CD8-positive, alpha-beta memory T cell (primary cell): Measurements from ENCODE around the gene TMEM234. TPM values are rescaled to one million over a fixed set of nuclear protein-coding genes. Genes with fewer than 3 reads are reported as not detected.

Source experiments
- CTCF ChIA-PET: fragments of 350-600 bp; sonication (Branson Sonifier 250); formaldehyde crosslinking; loops from one replicate; lab custom pipeline; 2021; ENCODE audit warnings: antibody characterized with exemption; lab: Charles Lee
- POLR2A ChIA-PET: fragments of 350-600 bp; sonication (Branson Sonifier 250); formaldehyde crosslinking; loops from one replicate; lab custom pipeline; 2021; ENCODE audit warnings: antibody characterized with exemption; lab: Charles Lee
- DNase-seq, 5 donors: peaks; one replicate each; pipeline versions ENCODE4 v3.0.0 to v3.0.0-alpha.2; 2020 to 2022; ENCODE audit warnings: mixed read lengths in 1 of 5
- H3K27ac ChIP-seq: one replicate; pipeline ENCODE4 v1.7.0; 2013; ENCODE audit warnings: low read depth, mild to moderate bottlenecking, low read length, moderate library complexity
- H3K27me3 ChIP-seq: 2 replicates; pipeline ENCODE4 v1.7.0; 2013; ENCODE audit warnings: low read length, mild to moderate bottlenecking; ENCODE audit not compliant: insufficient read depth, poor library complexity, severe bottlenecking
- H3K36me3 ChIP-seq: 2 replicates; pipeline ENCODE4 v1.7.0; 2013; ENCODE audit warnings: mild to moderate bottlenecking, low read length, moderate library complexity; ENCODE audit not compliant: insufficient read depth
- H3K4me1 ChIP-seq: 2 replicates; pipeline ENCODE4 v1.7.0; 2013; ENCODE audit warnings: mild to moderate bottlenecking, low read length, moderate library complexity; ENCODE audit not compliant: insufficient read depth
- H3K4me3 ChIP-seq: 2 replicates; pipeline ENCODE4 v1.7.0; 2013; ENCODE audit warnings: mild to moderate bottlenecking, low read length
- H3K9me3 ChIP-seq: 2 replicates; pipeline ENCODE4 v1.7.0; 2013; ENCODE audit warnings: mild to moderate bottlenecking, low read length
- H3K27ac Mint-ChIP-seq, 8 donors: one replicate each; pipeline ENCODE4 v1.8.0; 2020 to 2021; ENCODE audit warnings: mixed read lengths in 8 of 8, mild to moderate bottlenecking in 6 of 8, inconsistent platforms in 3 of 8, moderate library complexity in 3 of 8
- H3K27me3 Mint-ChIP-seq, 2 donors: one replicate each; pipeline ENCODE4 v1.8.0; 2020 to 2021; ENCODE audit warnings: mixed read lengths in 2 of 2, mild to moderate bottlenecking in 1 of 2, moderate library complexity in 1 of 2
- H3K36me3 Mint-ChIP-seq, 3 donors: one replicate each; pipeline ENCODE4 v1.8.0; 2020 to 2021; ENCODE audit warnings: mixed read lengths in 3 of 3, inconsistent platforms in 1 of 3, mild to moderate bottlenecking in 1 of 3
- H3K4me1 Mint-ChIP-seq, 3 donors: one replicate each; pipeline ENCODE4 v1.8.0; 2020 to 2021; ENCODE audit warnings: mixed read lengths in 3 of 3, inconsistent platforms in 1 of 3, mild to moderate bottlenecking in 1 of 3
- H3K4me3 Mint-ChIP-seq, 7 donors: one replicate each; pipeline ENCODE4 v1.8.0; 2020 to 2021; ENCODE audit warnings: mixed read lengths in 7 of 7, mild to moderate bottlenecking in 6 of 7, moderate library complexity in 4 of 7, inconsistent platforms in 2 of 7
- H3K9me3 Mint-ChIP-seq, 5 donors: one replicate each; pipeline ENCODE4 v1.8.0; 2020 to 2022; ENCODE audit warnings: mixed read lengths in 5 of 5, mild to moderate bottlenecking in 3 of 5, moderate library complexity in 2 of 5, inconsistent platforms in 1 of 5
- polyA plus RNA-seq: library from polyadenylated mRNA; unstranded; fragments of 300-500 nt; fragmentation: Illumina TruSeq; gene quantifications from one replicate; pipeline ENCODE4 v1.2.3, GENCODE V29; 2021
- total RNA-seq, 2 experiments: library from RNA; stranded (reverse); gene quantifications; one replicate each; pipeline ENCODE4 v1.2.3, GENCODE V29; 2021

The TMEM234 gene
- total and polyA plus RNA-seq, 3 experiments from 2014 or later: 6.5 to 12.2 (median 10.9) TPM

- Histone ChIP-seq H3K9me3 (no peaks in the 10 kb centered on the region), H3K27ac (no peak overlapping the region), H3K4me1 (peaks cover 51% of the 10 kb centered on the region), H3K27me3 (no peaks in the 10 kb centered on the region), H3K36me3 (peaks cover 19% of the 10 kb centered on the region), H3K4me3 (no peak overlapping the region)
- ChIA-PET CTCF (interaction anchor here (1.2 to 4.0 kb wide), 3 partner anchors 14 to 90 kb away, joined by 3 to 11 read pairs (median 6); partner anchors contain the start of gene KPNA6), POLR2A (interaction anchor here (1.1 kb wide), 1 partner anchor 19 kb away, joined by 3 read pairs; the partner anchor contains the start of gene TXLNA)
- peak overlapping the region in 5 of 8 donors; percentile 63 to 79 (median 66) for H3K27ac Mint-ChIP-seq
- H3K4me1 Mint-ChIP-seq: peaks cover 57 to 76% (median 63%) of the 10 kb centered on the region in 3 donors
- no peaks in the 10 kb centered on the region for H3K9me3 Mint-ChIP-seq
- H3K4me3 Mint-ChIP-seq: peak overlapping the region in 1 of 7 donors; percentile 62
- peaks cover 6 to 47% (median 7%) of the 10 kb centered on the region in 3 donors for H3K36me3 Mint-ChIP-seq
- H3K27me3 Mint-ChIP-seq: peaks cover 0 to 2% of the 10 kb centered on the region in 2 donors
- DNase-seq: no peak
Observed at GRCh38 chr1:32198237-32199042, 23.7 kb downstream of the TMEM234 start.

- Histone ChIP-seq H3K36me3 (peaks cover 25% of the 10 kb centered on the region), H3K4me3 (no peak overlapping the region), H3K27ac (no peak overlapping the region), H3K4me1 (peaks cover 51% of the 10 kb centered on the region), H3K27me3 (no peaks in the 10 kb centered on the region), H3K9me3 (no peaks in the 10 kb centered on the region)
- peaks cover 11 to 52% (median 13%) of the 10 kb centered on the region in 3 donors for H3K36me3 Mint-ChIP-seq
- DNase-seq: no peak
- POLR2A ChIA-PET: interaction anchor here (0.6 to 1.1 kb wide), 2 partner anchors 18 to 42 kb away, joined by 3 read pairs; partner anchors contain the start of gene TXLNA
- peaks cover 0 to 2% of the 10 kb centered on the region in 2 donors for H3K27me3 Mint-ChIP-seq
- H3K4me3 Mint-ChIP-seq: peak overlapping the region in 2 of 7 donors; percentile 51 to 62
- peaks cover 58 to 75% (median 66%) of the 10 kb centered on the region in 3 donors for H3K4me1 Mint-ChIP-seq
- CTCF ChIA-PET: interaction anchor here (1.0 to 4.0 kb wide), 4 partner anchors 14 to 90 kb away, joined by 3 to 11 read pairs (median 4); partner anchors contain the start of genes KPNA6 and TXLNA
- no peaks in the 10 kb centered on the region for H3K9me3 Mint-ChIP-seq
- H3K27ac Mint-ChIP-seq: peak overlapping the region in 2 of 8 donors; percentile 14 to 77
Observed at GRCh38 chr1:32197837-32198236, 24.3 kb downstream of the TMEM234 start.

- H3K36me3 ChIP-seq: peaks cover 28% of the 10 kb centered on the region
- H3K9me3 ChIP-seq: no peaks in the 10 kb centered on the region
- Mint-ChIP-seq H3K27me3 (peaks cover 0 to 2% of the 10 kb centered on the region in 2 donors), H3K27ac (peak overlapping the region in 3 of 8 donors; percentile 17 to 78 (median 28)), H3K4me1 (peaks cover 53 to 68% (median 61%) of the 10 kb centered on the region in 3 donors), H3K9me3 (no peaks in the 10 kb centered on the region), H3K4me3 (peak overlapping the region in 4 of 7 donors; percentile 15 to 73 (median 66)), H3K36me3 (peaks cover 15 to 58% (median 19%) of the 10 kb centered on the region in 3 donors)
- ChIA-PET POLR2A (interaction anchor here (0.6 kb wide), 2 partner anchors 25 to 43 kb away, joined by 3 read pairs; no protein-coding TSS in a partner anchor), CTCF (interaction anchor here (1.0 to 4.0 kb wide), 4 partner anchors 9 to 89 kb away, joined by 3 to 11 read pairs (median 3); partner anchors contain the start of genes KPNA6 and TXLNA)
- no peak for DNase-seq
- no peak overlapping the region for H3K4me3 ChIP-seq
- H3K27me3 ChIP-seq: no peaks in the 10 kb centered on the region
- peaks cover 45% of the 10 kb centered on the region for H3K4me1 ChIP-seq
- H3K27ac ChIP-seq: no peak overlapping the region
Observed at GRCh38 chr1:32197074-32197473, 25.1 kb downstream of the TMEM234 start.

DNA sequence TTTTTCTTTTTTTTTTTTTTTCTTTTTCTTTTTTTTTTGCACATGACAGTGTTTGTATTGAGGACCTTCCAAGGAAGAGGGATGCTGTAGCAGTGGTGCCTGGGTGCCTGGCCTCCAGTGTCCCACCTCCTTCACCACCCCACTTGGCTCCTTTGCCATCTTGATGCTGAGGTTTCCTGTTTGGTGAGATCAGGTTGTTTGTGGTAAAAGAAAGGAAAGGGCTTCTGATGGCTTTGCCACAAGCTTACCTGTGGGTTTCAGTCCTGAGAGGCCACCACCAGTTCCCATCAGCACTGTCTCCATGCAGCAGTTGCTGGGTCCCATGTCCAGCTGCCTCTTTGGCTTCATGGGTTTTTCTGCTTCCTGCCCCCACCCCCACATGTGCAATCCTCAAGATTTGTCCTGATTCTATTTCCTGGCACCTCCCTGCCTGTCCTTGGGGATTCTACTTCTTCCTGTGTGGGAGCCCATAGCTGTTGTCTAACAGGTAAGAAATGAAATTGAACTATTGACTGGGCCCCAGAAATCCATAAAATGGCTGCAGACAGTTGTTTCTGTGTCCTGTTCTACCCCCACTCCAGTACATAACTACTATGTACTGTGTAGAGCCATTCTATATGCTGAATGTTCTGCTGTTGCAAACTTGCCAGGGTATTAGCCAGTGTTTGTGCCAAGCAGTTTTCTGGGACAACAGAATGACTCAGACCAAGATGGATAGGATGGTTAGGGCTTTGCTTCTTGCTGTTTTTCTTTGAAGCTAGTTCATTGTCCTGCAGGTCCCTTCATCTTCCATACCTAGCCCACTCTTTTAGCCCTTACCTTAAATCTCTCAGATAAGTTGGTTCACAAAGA lies 26.0 kb downstream of the TMEM234 start:
- Histone ChIP-seq H3K4me1 (peaks cover 39% of the 10 kb centered on the region), H3K36me3 (peaks cover 37% of the 10 kb centered on the region), H3K4me3 (peak overlapping the region; percentile 23), H3K9me3 (no peaks in the 10 kb centered on the region), H3K27me3 (no peaks in the 10 kb centered on the region), H3K27ac (no peak overlapping the region)
- CTCF ChIA-PET: interaction anchor here (0.9 to 1.0 kb wide), 3 partner anchors 8 to 176 kb away, joined by 3 read pairs; no protein-coding TSS in a partner anchor
- DNase-seq: peak in 2 of 5 donors; percentile 24 to 43
- Mint-ChIP-seq H3K4me3 (peak overlapping the region; percentile 3 to 84 (median 64)), H3K27me3 (peaks cover 0 to 2% of the 10 kb centered on the region in 2 donors), H3K4me1 (peaks cover 47 to 59% (median 53%) of the 10 kb centered on the region in 3 donors), H3K9me3 (no peaks in the 10 kb centered on the region), H3K27ac (peak overlapping the region in 7 of 8 donors; percentile 28 to 89 (median 78)), H3K36me3 (peaks cover 22 to 65% (median 28%) of the 10 kb centered on the region in 3 donors)
- POLR2A ChIA-PET: interaction anchor here (1.1 to 1.5 kb wide), 2 partner anchors 16 to 17 kb away, joined by 3 to 4 read pairs; partner anchors contain the start of gene TXLNA

DNA sequence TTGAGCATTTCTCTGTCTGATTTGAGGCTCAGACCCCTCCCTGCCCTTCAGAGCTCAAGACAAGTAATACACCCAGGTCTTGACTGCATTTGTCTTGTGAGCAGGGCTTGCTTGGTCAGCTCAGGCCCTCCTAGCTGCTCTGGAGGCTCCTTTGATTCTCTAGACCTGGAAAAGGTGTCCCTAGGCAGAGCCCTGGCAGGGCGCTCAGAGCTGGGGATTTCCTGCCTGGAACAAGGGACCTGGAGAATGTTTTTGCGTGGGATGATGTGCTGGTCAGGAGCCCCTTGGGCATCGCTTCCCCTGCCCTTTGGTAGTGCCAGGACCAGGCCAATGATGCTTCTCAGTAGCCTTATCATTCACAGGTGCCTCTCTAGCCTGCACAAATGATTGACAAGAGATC lies 26.6 kb downstream of the TMEM234 start:
- no peak overlapping the region for H3K4me3 Mint-ChIP-seq
- Histone ChIP-seq H3K4me1 (peaks cover 39% of the 10 kb centered on the region), H3K36me3 (peaks cover 39% of the 10 kb centered on the region), H3K4me3 (no peak overlapping the region), H3K27ac (no peak overlapping the region), H3K27me3 (no peaks in the 10 kb centered on the region), H3K9me3 (no peaks in the 10 kb centered on the region)
- no peak for DNase-seq
- H3K9me3 Mint-ChIP-seq: no peaks in the 10 kb centered on the region
- H3K27ac Mint-ChIP-seq: peak overlapping the region in 1 of 8 donors; percentile 36
- POLR2A ChIA-PET: interaction anchor here (1.1 to 1.5 kb wide), 2 partner anchors 15 to 16 kb away, joined by 3 to 4 read pairs; partner anchors contain the start of gene TXLNA
- peaks cover 47 to 58% (median 52%) of the 10 kb centered on the region in 3 donors for H3K4me1 Mint-ChIP-seq
- peaks cover 0 to 2% of the 10 kb centered on the region in 2 donors for H3K27me3 Mint-ChIP-seq
- CTCF ChIA-PET: interaction anchor here (0.9 to 1.0 kb wide), 2 partner anchors 95 to 177 kb away, joined by 3 read pairs; no protein-coding TSS in a partner anchor
- H3K36me3 Mint-ChIP-seq: peaks cover 22 to 70% (median 28%) of the 10 kb centered on the region in 3 donors

- peaks cover 41 to 54% (median 47%) of the 10 kb centered on the region in 3 donors for H3K4me1 Mint-ChIP-seq
- peaks cover 22 to 73% (median 30%) of the 10 kb centered on the region in 3 donors for H3K36me3 Mint-ChIP-seq
- no peak overlapping the region for H3K4me3 ChIP-seq
- no peaks in the 10 kb centered on the region for H3K27me3 ChIP-seq
- H3K36me3 ChIP-seq: peaks cover 45% of the 10 kb centered on the region
- no peak overlapping the region for H3K27ac ChIP-seq
- H3K9me3 ChIP-seq: no peaks in the 10 kb centered on the region
- H3K27ac Mint-ChIP-seq: no peak overlapping the region
- H3K27me3 Mint-ChIP-seq: no peaks in the 10 kb centered on the region
- DNase-seq: no peak
- no peaks in the 10 kb centered on the region for H3K9me3 Mint-ChIP-seq
- POLR2A ChIA-PET: interaction anchor here (0.6 to 1.5 kb wide), 2 partner anchors 16 to 114 kb away, joined by 3 to 4 read pairs; partner anchors contain the start of gene TXLNA
- CTCF ChIA-PET: interaction anchor here (1.0 to 2.1 kb wide), 2 partner anchors 20 to 177 kb away, joined by 3 to 7 read pairs; no protein-coding TSS in a partner anchor
- no peak overlapping the region for H3K4me3 Mint-ChIP-seq
- peaks cover 35% of the 10 kb centered on the region for H3K4me1 ChIP-seq
Observed at GRCh38 chr1:32194984-32195383, 27.2 kb downstream of the TMEM234 start.
